A673 (cell line): ENCODE results near the gene LYPLA2.

Experiments used
- CTCF ChIP-seq: fragments of 300-800, 200-600 bp; sonication (generic); conservative IDR thresholded peaks from 2 replicates; pipeline ENCODE4 v1.5.1; 2017; ENCODE audit warnings: low read depth, mild to moderate bottlenecking, antibody characterized with exemption, low read length, moderate library complexity, mixed read lengths
- EZH2 ChIP-seq: fragments of 200-600 bp; sonication (generic); IDR thresholded peaks from 2 replicates; pipeline ENCODE4 v1.6.1; 2017; ENCODE audit warnings: borderline replicate concordance, low read depth, mild to moderate bottlenecking, mixed read lengths, antibody characterized with exemption, low read length; ENCODE audit not compliant: poor library complexity, severe bottlenecking

- peak; percentile 78 for TF ChIP-seq CTCF
- TF ChIP-seq EZH2: no peak
Observed at GRCh38 chr1:23751050-23751814, 39.7 kb upstream of the LYPLA2 start.
